Stimulated activated CD4-positive, alpha-beta T cell treated with anti-CD3 and anti-CD28 coated beads, Interleukin-12 subunit alpha, Interleukin-12 subunit beta, amount 100 ng/mL, for 48 hours (primary cell): ENCODE measurements around the gene SAG.
"Not testable (repeated sequence)": the region's sequence is repeated elsewhere in the genome, so short reads cannot be mapped to it uniquely, and the experiment has no call there.

Experiments
- DNase-seq, 3 donors: peaks; one replicate each; pipeline ENCODE4 v3.0.0-alpha.2; 2020; ENCODE audit warnings: low read depth in 2 of 3, low spot score in 1 of 3

SAG gene

GRCh38 chr2:233329489-233330135 is 22.0 kb downstream of the SAG start:
- no peak for DNase-seq

GRCh38 chr2:233331536-233331935 is 23.9 kb downstream of the SAG start:
- peak; percentile 26 to 45 (median 27) for DNase-seq

- DNase-seq = no peak
Observed at GRCh38 chr2:233332125-233332524, 24.5 kb downstream of the SAG start.

- no peak for DNase-seq
Observed at GRCh38 chr2:233334915-233335314, 27.3 kb downstream of the SAG start.

- not testable (repeated sequence) for DNase-seq
Observed at GRCh38 chr2:233336091-233336490, 28.5 kb downstream of the SAG start.

- no peak for DNase-seq
Observed at GRCh38 chr2:233336541-233336940, 28.9 kb downstream of the SAG start.

- no peak for DNase-seq
Observed at GRCh38 chr2:233338046-233338445, 30.4 kb downstream of the SAG start.

- DNase-seq = no peak
Observed at GRCh38 chr2:233338812-233339368, 31.3 kb downstream of the SAG start.

GRCh38 chr2:233339427-233339826 is 31.8 kb downstream of the SAG start:
- DNase-seq = no peak

GRCh38 chr2:233341296-233341695 is 33.7 kb downstream of the SAG start:
- DNase-seq = no peak

- DNase-seq = no peak
Observed at GRCh38 chr2:233342301-233342700, 34.7 kb downstream of the SAG start.

- DNase-seq = no peak
Observed at GRCh38 chr2:233343171-233343705, 35.6 kb downstream of the SAG start.

GRCh38 chr2:233346376-233346775 is 38.8 kb downstream of the SAG start:
- no peak for DNase-seq

- no peak for DNase-seq
Observed at GRCh38 chr2:233346930-233347329, 39.3 kb downstream of the SAG start.

GRCh38 chr2:233349005-233349998 is 41.7 kb downstream of the SAG start:
- DNase-seq = no peak

GRCh38 chr2:233350708-233351107 is 43.1 kb downstream of the SAG start:
- DNase-seq = peak in 1 of 3 donors; percentile 23

GRCh38 chr2:233351423-233351822 is 43.8 kb downstream of the SAG start:
- no peak for DNase-seq

- DNase-seq = no peak
Observed at GRCh38 chr2:233352141-233352842, 44.7 kb downstream of the SAG start.

GRCh38 chr2:233353101-233353768 is 45.6 kb downstream of the SAG start:
- no peak for DNase-seq

- DNase-seq = peak; percentile 39 to 61 (median 56)
Observed at GRCh38 chr2:233353769-233354499, 46.3 kb downstream of the SAG start, which contains the start of gene DGKD. Gene DGKD, plus strand, starts transcription at chr2:233354494. Its CDS starts 25 bp downstream, at chr2:233354519.
